H9 (cell line): ENCODE data around the gene ANKMY1. TPM values are rescaled to one million over a fixed set of nuclear protein-coding genes. Genes with fewer than 3 reads are reported as not detected.

ENCODE experiments used
- DNase-seq: peaks from one replicate; pipeline ENCODE4 v3.0.0-alpha.2; 2017
- H2AFZ ChIP-seq: one replicate; pipeline ENCODE4 v1.6.1; 2013; ENCODE audit warnings: mild to moderate bottlenecking, low read length, control low read depth, moderate library complexity
- H2AK5ac ChIP-seq: 2 replicates; pipeline ENCODE4 v1.6.1; 2013; ENCODE audit warnings: low read length, control low read depth, mixed read lengths; ENCODE audit not compliant: insufficient read length
- H2BK120ac ChIP-seq: one replicate; pipeline ENCODE4 v1.6.1; 2013; ENCODE audit warnings: low read depth, mild to moderate bottlenecking, low read length, control low read depth, inconsistent platforms; ENCODE audit not compliant: poor library complexity, severe bottlenecking
- H2BK12ac ChIP-seq: 2 replicates; pipeline ENCODE4 v1.6.1; 2013; ENCODE audit warnings: low read length, control low read depth, mixed read lengths, low read depth; ENCODE audit not compliant: insufficient read length
- H2BK15ac ChIP-seq: 2 replicates; pipeline ENCODE4 v1.6.1; 2013; ENCODE audit warnings: low read depth, low read length, control low read depth
- H2BK20ac ChIP-seq: one replicate; pipeline ENCODE4 v1.6.1; 2013; ENCODE audit warnings: low read depth, mild to moderate bottlenecking, low read length, control low read depth, inconsistent platforms; ENCODE audit not compliant: poor library complexity, severe bottlenecking
- H2BK5ac ChIP-seq: 2 replicates; pipeline ENCODE4 v1.6.1; 2013; ENCODE audit warnings: low read length, control low read depth, mixed read lengths; ENCODE audit not compliant: insufficient read length
- H3K14ac ChIP-seq: 2 replicates; pipeline ENCODE4 v1.6.1; 2013; ENCODE audit warnings: low read length, control low read depth; ENCODE audit not compliant: insufficient read depth
- H3K18ac ChIP-seq: 2 replicates; pipeline ENCODE4 v1.6.1; 2013; ENCODE audit warnings: low read depth, mild to moderate bottlenecking, mixed read lengths, low read length, control low read depth; ENCODE audit not compliant: insufficient read length
- H3K23ac ChIP-seq: 2 replicates; pipeline ENCODE4 v1.6.1; 2013; ENCODE audit warnings: low read length, control low read depth, mixed read lengths, low read depth; ENCODE audit not compliant: insufficient read length
- H3K23me2 ChIP-seq: 2 replicates; pipeline ENCODE4 v1.6.1; 2013; ENCODE audit warnings: low read depth, mild to moderate bottlenecking, mixed read lengths, low read length, control low read depth; ENCODE audit not compliant: insufficient read length, poor library complexity, severe bottlenecking
- H3K27ac ChIP-seq: 2 replicates; pipeline ENCODE4 v1.5.1; 2013; ENCODE audit warnings: low read length, control low read depth, mixed read lengths, low read depth; ENCODE audit not compliant: insufficient read length
- H3K27me3 ChIP-seq: 2 replicates; pipeline ENCODE4 v1.6.1; 2013; ENCODE audit warnings: low read length, control low read depth, inconsistent platforms; ENCODE audit not compliant: insufficient read depth
- H3K4ac ChIP-seq: 2 replicates; pipeline ENCODE4 v1.6.1; 2013; ENCODE audit warnings: low read depth, mild to moderate bottlenecking, control low read depth, inconsistent platforms, low read length, moderate library complexity
- H3K4me1 ChIP-seq: 2 replicates; pipeline ENCODE4 v1.6.1; 2013; ENCODE audit warnings: low read length, control low read depth, inconsistent platforms; ENCODE audit not compliant: insufficient read depth
- H3K4me2 ChIP-seq: 2 replicates; pipeline ENCODE4 v1.6.1; 2013; ENCODE audit warnings: low read length, control low read depth, mixed read lengths; ENCODE audit not compliant: insufficient read length, insufficient read depth
- H3K56ac ChIP-seq: 2 replicates; pipeline ENCODE4 v1.6.1; 2013; ENCODE audit warnings: low read depth, mild to moderate bottlenecking, mixed read lengths, low read length, control low read depth; ENCODE audit not compliant: insufficient read length
- H3K79me1 ChIP-seq: 2 replicates; pipeline ENCODE4 v1.6.1; 2013; ENCODE audit warnings: low read depth, mild to moderate bottlenecking, moderate library complexity, low read length, control low read depth, inconsistent platforms; ENCODE audit not compliant: insufficient read depth, poor library complexity, severe bottlenecking
- H3K79me2 ChIP-seq: 2 replicates; pipeline ENCODE4 v1.6.1; 2013; ENCODE audit warnings: low read length, control low read depth, inconsistent platforms; ENCODE audit not compliant: insufficient read depth
- H3K9ac ChIP-seq: 2 replicates; pipeline ENCODE4 v1.6.1; 2013; ENCODE audit warnings: low read length, control low read depth, mixed read lengths; ENCODE audit not compliant: insufficient read length; ENCODE audit errors: extremely low read depth
- H3K9me3 ChIP-seq: one replicate; pipeline ENCODE4 v1.6.1; 2013; ENCODE audit warnings: low read depth, low read length, inconsistent platforms; ENCODE audit not compliant: control insufficient read depth
- H3T11ph ChIP-seq: one replicate; pipeline ENCODE4 v1.6.1; 2013; ENCODE audit warnings: mild to moderate bottlenecking, low read length, control low read depth, inconsistent platforms
- H4K20me1 ChIP-seq: one replicate; pipeline ENCODE4 v1.6.1; 2013; ENCODE audit not compliant: control insufficient read depth, insufficient read length, insufficient read depth
- H4K5ac ChIP-seq: 2 replicates; pipeline ENCODE4 v1.6.1; 2013; ENCODE audit warnings: low read depth, mild to moderate bottlenecking, mixed read lengths, low read length, control low read depth; ENCODE audit not compliant: insufficient read length
- H4K8ac ChIP-seq: replicated peaks from 2 replicates; pipeline ENCODE4 v1.6.1; 2013; ENCODE audit warnings: low read length, control low read depth, mixed read lengths, low read depth; ENCODE audit not compliant: insufficient read length
- H4K91ac ChIP-seq: 2 replicates; pipeline ENCODE4 v1.6.1; 2013; ENCODE audit warnings: low read depth, mild to moderate bottlenecking, moderate library complexity, mixed read lengths, low read length, control low read depth; ENCODE audit not compliant: insufficient read length
- H3K27ac Mint-ChIP-seq, 3 experiments: 2 replicates in 2 of 3; 3 replicates in 1 of 3; pipeline ENCODE4 v1.8.0; 2020 to 2021; ENCODE audit warnings: mixed read lengths in 3 of 3, mild to moderate bottlenecking in 1 of 3, moderate library complexity in 1 of 3
- H3K27me3 Mint-ChIP-seq: 2 replicates; pipeline ENCODE4 v1.8.0; 2021; ENCODE audit warnings: low read depth, mild to moderate bottlenecking, moderate library complexity, mixed read lengths
- H3K36me3 Mint-ChIP-seq, 3 experiments: 2 replicates in 2 of 3; 3 replicates in 1 of 3; pipeline ENCODE4 v1.8.0; 2020 to 2021; ENCODE audit warnings: low read depth in 3 of 3, mixed read lengths in 3 of 3; ENCODE audit not compliant: insufficient read depth in 1 of 3
- H3K4me1 Mint-ChIP-seq, 2 experiments: 2 replicates each; pipeline ENCODE4 v1.8.0; 2020; ENCODE audit warnings: mixed read lengths in 2 of 2
- H3K4me3 Mint-ChIP-seq, 2 experiments: 2 replicates in 1 of 2; 3 replicates in 1 of 2; pipeline ENCODE4 v1.8.0; 2020 to 2021; ENCODE audit warnings: mild to moderate bottlenecking in 2 of 2, mixed read lengths in 2 of 2, moderate library complexity in 1 of 2
- H3K9me3 Mint-ChIP-seq, 2 experiments: 2 replicates in 1 of 2; 3 replicates in 1 of 2; pipeline ENCODE4 v1.8.0; 2020; ENCODE audit warnings: mild to moderate bottlenecking in 2 of 2, mixed read lengths in 2 of 2, moderate library complexity in 1 of 2
- WGBS: extraction: QIAGEN DNeasy Blood & Tissue Kit; methylation state at CpG from one replicate; pipeline ENCODE4 v1.1.7; 2013; ENCODE audit warnings: missing lambda C conversion rate, low lambda C conversion rate, mixed read lengths; ENCODE audit not compliant: insufficient read length; ENCODE audit errors: extremely low coverage; 5-methylcytosine and 5-hydroxymethylcytosine counted together
- total RNA-seq: library from RNA; stranded (reverse); gene quantifications from 2 replicates; pipeline ENCODE4 v1.2.1, GENCODE V29; 2021
- TF ChIP-seq, protein P1 (sequence below): fragments of 200-600 bp; sonication (generic); conservative IDR thresholded peaks from 3 replicates; pipeline ENCODE4 v1.8.0; 2021; ENCODE audit warnings: antibody characterized with exemption, mild to moderate bottlenecking

The ANKMY1 gene
- total RNA-seq, 1 experiment from 2014 or later: 13.7 TPM

- Histone ChIP-seq H2AFZ (no peak within 1 kb of the TSS), H3K18ac (peak within 1 kb of the TSS; percentile 54), H2BK15ac (no peak within 1 kb of the TSS), H4K8ac (no peak within 1 kb of the TSS), H3K27me3 (peaks cover 13% of the 10 kb centered on the region; the same call in 1 of the 2 replicates), H2AK5ac (no peak within 1 kb of the TSS), H3K9ac (no peak within 1 kb of the TSS), H2BK12ac (no peak within 1 kb of the TSS), H3K14ac (peak within 1 kb of the TSS; percentile 56), H2BK120ac (no peak within 1 kb of the TSS), H3K4me2 (peak within 1 kb of the TSS; percentile 68), H3K4ac (no peak within 1 kb of the TSS), H3K79me1 (no peaks in the 10 kb centered on the region), H4K5ac (no peak within 1 kb of the TSS), H4K20me1 (no peaks in the 10 kb centered on the region), H3K79me2 (no peaks in the 10 kb centered on the region; the same call in 1 of the 2 replicates), H3K27ac (no peak within 1 kb of the TSS), H3T11ph (no peak within 1 kb of the TSS), H3K56ac (no peak within 1 kb of the TSS), H3K4me1 (no peaks in the 10 kb centered on the region; the same call in 1 of the 2 replicates), H3K23me2 (peaks cover 8% of the 10 kb centered on the region), H3K9me3 (no peaks in the 10 kb centered on the region), H3K23ac (no peak within 1 kb of the TSS), H4K91ac (no peak within 1 kb of the TSS), H2BK5ac (no peak within 1 kb of the TSS), H2BK20ac (no peak within 1 kb of the TSS)
- Mint-ChIP-seq H3K27ac (peak within 1 kb of the TSS in 2 of 3 experiments; percentile 52 to 73; a peak in 2 of 7 replicates), H3K27me3 (peaks cover 54% of the 10 kb centered on the region), H3K9me3 (no peaks in the 10 kb centered on the region), H3K4me3 (peak within 1 kb of the TSS; percentile 81 to 87), H3K4me1 (peaks cover 11 to 18% of the 10 kb centered on the region in 2 experiments), H3K36me3 (peaks cover 0 to 2% (median 0%) of the 10 kb centered on the region in 3 experiments; a peak in 2 of 7 replicates)
- no CpG with 5 or more reads among the region's 77 CpGs for WGBS
- TF ChIP-seq, protein P1, sequence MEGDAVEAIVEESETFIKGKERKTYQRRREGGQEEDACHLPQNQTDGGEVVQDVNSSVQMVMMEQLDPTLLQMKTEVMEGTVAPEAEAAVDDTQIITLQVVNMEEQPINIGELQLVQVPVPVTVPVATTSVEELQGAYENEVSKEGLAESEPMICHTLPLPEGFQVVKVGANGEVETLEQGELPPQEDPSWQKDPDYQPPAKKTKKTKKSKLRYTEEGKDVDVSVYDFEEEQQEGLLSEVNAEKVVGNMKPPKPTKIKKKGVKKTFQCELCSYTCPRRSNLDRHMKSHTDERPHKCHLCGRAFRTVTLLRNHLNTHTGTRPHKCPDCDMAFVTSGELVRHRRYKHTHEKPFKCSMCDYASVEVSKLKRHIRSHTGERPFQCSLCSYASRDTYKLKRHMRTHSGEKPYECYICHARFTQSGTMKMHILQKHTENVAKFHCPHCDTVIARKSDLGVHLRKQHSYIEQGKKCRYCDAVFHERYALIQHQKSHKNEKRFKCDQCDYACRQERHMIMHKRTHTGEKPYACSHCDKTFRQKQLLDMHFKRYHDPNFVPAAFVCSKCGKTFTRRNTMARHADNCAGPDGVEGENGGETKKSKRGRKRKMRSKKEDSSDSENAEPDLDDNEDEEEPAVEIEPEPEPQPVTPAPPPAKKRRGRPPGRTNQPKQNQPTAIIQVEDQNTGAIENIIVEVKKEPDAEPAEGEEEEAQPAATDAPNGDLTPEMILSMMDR: no peak
- DNase-seq: peak; percentile 70
These were observed 122.3 kb downstream of the ANKMY1 start, which contains the start of gene GPC1 for GRCh38 chr2:240435457-240435947. Gene GPC1, plus strand, starts transcription at chr2:240435663. Its CDS starts 256 bp downstream, at chr2:240435919.
